Esophagus squamous epithelium (tissue), 4 donors: Measurements from ENCODE around the gene FAM193B.

Experiments
- CTCF ChIP-seq, 6 experiments: fragments of 450-650 bp in 4 of 6; fragments of 200-600 bp in 2 of 6; sonication (generic) in 2 of 6; IDR thresholded peaks; one replicate each; pipeline ENCODE4 v1.5.1; 2016 to 2019; ENCODE audit warnings: antibody characterized with exemption in 6 of 6, mild to moderate bottlenecking in 4 of 6, moderate library complexity in 4 of 6
- POLR2A ChIP-seq, 4 donors: fragments of 450-650 bp; IDR thresholded peaks; one replicate each; pipeline ENCODE4 v1.6.1; 2017; ENCODE audit warnings: antibody characterized with exemption in 4 of 4, mild to moderate bottlenecking in 4 of 4, moderate library complexity in 3 of 4

- TF ChIP-seq CTCF (IDR thresholded peaks at IDR 0.05) (no peak), POLR2A (IDR thresholded peaks at IDR 0.05) (no peak)
These were observed 79.4 kb downstream of the FAM193B start for GRCh38 chr5:177474846-177475562.
